Measurements from ENCODE around the gene CUL9. TPM values are rescaled to one million over a fixed set of nuclear protein-coding genes. Genes with fewer than 3 reads are reported as not detected.

Gene CUL9
- total RNA-seq, 1 experiment from 2014 or later: 30.4 TPM

GRCh38 chr6:43172104-43173007, 9.6 kb upstream of the CUL9 start:
- H3K9ac ChIP-seq (ENCODE audit: low read length): peak overlapping the region; percentile 84
- peaks cover 38% of the 10 kb centered on the region for H3K79me2 ChIP-seq (ENCODE audit: low read length)
- ChIA-PET POLR2A (ENCODE audit: unreplicated experiment) (no interaction called here), CTCF (no interaction called here)
- peaks cover 29% of the 10 kb centered on the region for H3K4me1 ChIP-seq (ENCODE audit: insufficient read depth, low read length)
- no peaks in the 10 kb centered on the region for H3K9me2 ChIP-seq (replicated peaks; ENCODE audit: low read length)
- peak overlapping the region; percentile 86 for H3K4me2 ChIP-seq (ENCODE audit: low read length)
- ATAC-seq: peak; percentile 2; the same call in 1 of the 2 replicates
- no peak overlapping the region for H3K27ac ChIP-seq (ENCODE audit: low read length)
- peaks cover 20% of the 10 kb centered on the region for H3K36me3 ChIP-seq (ENCODE audit: low read depth, low read length)
- intact Hi-C loops (cut with micrococcal nuclease): no loop called here
- peak overlapping the region; percentile 62 for H2AFZ ChIP-seq (ENCODE audit: low read length)
- BruUV-seq (replicated peaks): no TSS peak
- TF ChIP-seq EZH2phosphoT487 (IDR thresholded peaks at IDR 0.05; ENCODE audit: borderline replicate concordance, low read length) (no peak), EZH2 (IDR thresholded peaks at IDR 0.05; ENCODE audit: low read length, unreplicated experiment) (no peak), CTCF (conservative IDR thresholded peaks at IDR 0.05; ENCODE audit: low read depth, low read length) (no peak)
- no peaks in the 10 kb centered on the region for H3K27me3 ChIP-seq (ENCODE audit: low read length)
- no peaks in the 10 kb centered on the region for H3K9me3 ChIP-seq (ENCODE audit: low read length)
- peak; percentile 36 for DNase-seq
- no peaks in the 10 kb centered on the region for H3F3A ChIP-seq (ENCODE audit: low read length, unreplicated experiment)
- H3K4me3 ChIP-seq (ENCODE audit: low read length): peak overlapping the region; percentile 94
- peaks cover 11% of the 10 kb centered on the region for H4K20me1 ChIP-seq (ENCODE audit: low read length)

DNA sequence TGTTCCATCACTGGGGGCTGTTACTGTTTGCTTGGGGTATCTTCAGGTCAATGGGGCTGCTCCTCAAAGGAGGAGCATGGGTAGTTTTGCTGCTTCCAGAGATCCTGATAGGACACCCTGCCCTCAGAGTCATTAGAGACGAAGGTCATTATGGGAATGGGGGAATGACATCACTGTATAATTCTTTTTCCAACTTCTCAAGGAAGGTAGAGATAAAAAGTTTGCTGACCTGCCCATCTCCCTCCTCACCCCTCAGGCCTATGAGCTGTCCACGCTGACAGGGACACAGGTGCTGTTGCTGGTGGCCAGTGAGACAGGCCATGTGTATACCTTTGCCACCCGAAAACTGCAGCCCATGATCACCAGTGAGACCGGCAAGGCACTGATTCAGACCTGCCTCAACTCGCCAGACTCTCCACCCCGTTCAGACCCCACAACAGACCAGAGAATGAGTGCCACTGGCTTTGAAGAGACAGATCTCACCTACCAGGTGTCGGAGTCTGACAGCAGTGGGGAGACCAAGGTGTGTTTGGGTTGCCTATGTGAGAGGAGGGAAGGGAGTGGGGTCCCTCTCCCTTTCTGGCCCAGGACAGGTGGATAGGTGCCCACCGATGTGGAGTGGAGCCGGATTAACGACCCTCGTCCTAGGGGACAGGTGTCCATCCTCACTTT, 8.3 kb upstream of the CUL9 start:
- intact Hi-C loops (cut with micrococcal nuclease): no loop called here
- no TSS peak for BruUV-seq (replicated peaks)
- H4K20me1 ChIP-seq (ENCODE audit: low read length): peaks cover 11% of the 10 kb centered on the region
- no peak overlapping the region; the same call in 1 of the 2 replicates for H2AFZ ChIP-seq (ENCODE audit: low read length)
- H3K9me2 ChIP-seq (replicated peaks; ENCODE audit: low read length): no peaks in the 10 kb centered on the region
- no peak for TF ChIP-seq EZH2phosphoT487 (IDR thresholded peaks at IDR 0.05; ENCODE audit: borderline replicate concordance, low read length)
- TF ChIP-seq EZH2 (IDR thresholded peaks at IDR 0.05; ENCODE audit: low read length, unreplicated experiment): no peak
- TF ChIP-seq CTCF (conservative IDR thresholded peaks at IDR 0.05; ENCODE audit: low read depth, low read length): no peak
- no peak for ATAC-seq
- POLR2A ChIA-PET (ENCODE audit: unreplicated experiment): interaction anchor here (0.6 kb wide), 1 partner anchor 418 kb away, joined by 9 read pairs; no protein-coding TSS in a partner anchor
- peaks cover 29% of the 10 kb centered on the region for H3K36me3 ChIP-seq (ENCODE audit: low read depth, low read length)
- H3K79me2 ChIP-seq (ENCODE audit: low read length): peaks cover 38% of the 10 kb centered on the region
- H3K9ac ChIP-seq (ENCODE audit: low read length): no peak overlapping the region
- DNase-seq: no peak
- H3K27ac ChIP-seq (ENCODE audit: low read length): peak overlapping the region; percentile 8; the same call in 1 of the 2 replicates
- H3K4me3 ChIP-seq (ENCODE audit: low read length): peak overlapping the region; percentile 94
- CTCF ChIA-PET: interaction anchor here (1.0 kb wide), 1 partner anchor 30 kb away, joined by 5 read pairs; no protein-coding TSS in a partner anchor
- no peaks in the 10 kb centered on the region for H3F3A ChIP-seq (ENCODE audit: low read length, unreplicated experiment)
- no peaks in the 10 kb centered on the region for H3K9me3 ChIP-seq (ENCODE audit: low read length)
- H3K4me2 ChIP-seq (ENCODE audit: low read length): peak overlapping the region; percentile 86
- H3K4me1 ChIP-seq (ENCODE audit: insufficient read depth, low read length): peaks cover 29% of the 10 kb centered on the region
- no peaks in the 10 kb centered on the region for H3K27me3 ChIP-seq (ENCODE audit: low read length)
